Trophoblast cell (in vitro differentiated cells and primary cell): ENCODE data around the gene RASSF5.

Source experiments
- DNase-seq, 2 donors: peaks; one replicate each; pipeline ENCODE4 v3.0.0-alpha.2; 2016
- H2AFZ ChIP-seq: 2 replicates; pipeline ENCODE4 v1.6.1; 2013; ENCODE audit warnings: low read length, moderate library complexity, mild to moderate bottlenecking; ENCODE audit not compliant: insufficient read depth, poor library complexity
- H2AK5ac ChIP-seq: 2 replicates; pipeline ENCODE4 v1.6.1; 2013; ENCODE audit warnings: mild to moderate bottlenecking, low read length
- H2BK120ac ChIP-seq: 2 replicates; pipeline ENCODE4 v1.6.1; 2013; ENCODE audit warnings: low read length, mild to moderate bottlenecking, moderate library complexity; ENCODE audit not compliant: insufficient read depth, poor library complexity
- H2BK12ac ChIP-seq: 2 replicates; pipeline ENCODE4 v1.6.1; 2013; ENCODE audit warnings: mild to moderate bottlenecking, low read length, moderate library complexity
- H2BK5ac ChIP-seq: 2 replicates; pipeline ENCODE4 v1.6.1; 2013; ENCODE audit warnings: low read length, low read depth, moderate library complexity, mild to moderate bottlenecking; ENCODE audit not compliant: poor library complexity
- H3K14ac ChIP-seq: 2 replicates; pipeline ENCODE4 v1.6.1; 2013; ENCODE audit warnings: mild to moderate bottlenecking, low read length
- H3K18ac ChIP-seq: 2 replicates; pipeline ENCODE4 v1.6.1; 2013; ENCODE audit warnings: mild to moderate bottlenecking, low read length
- H3K23ac ChIP-seq: 2 replicates; pipeline ENCODE4 v1.6.1; 2013; ENCODE audit warnings: low read length
- H3K27ac ChIP-seq: 2 replicates; pipeline ENCODE4 v1.5.1; 2013; ENCODE audit warnings: low read depth, mild to moderate bottlenecking, inconsistent platforms, low read length, moderate library complexity
- H3K27me3 ChIP-seq: 2 replicates; pipeline ENCODE4 v1.6.1; 2013; ENCODE audit warnings: inconsistent platforms, mild to moderate bottlenecking, low read length, moderate library complexity; ENCODE audit not compliant: insufficient read depth
- H3K36me3 ChIP-seq, 2 experiments: 1 replicate in 1 of 2; 2 replicates in 1 of 2; pipeline ENCODE4 v1.6.1; 2013; ENCODE audit warnings: low read length in 2 of 2, mild to moderate bottlenecking in 2 of 2, moderate library complexity in 1 of 2; ENCODE audit not compliant: insufficient read depth in 2 of 2, control insufficient read depth in 1 of 2
- H3K4ac ChIP-seq: 2 replicates; pipeline ENCODE4 v1.6.1; 2013; ENCODE audit warnings: low read depth, mild to moderate bottlenecking, low read length, moderate library complexity
- H3K4me1 ChIP-seq, 2 experiments: 1 replicate in 1 of 2; 2 replicates in 1 of 2; pipeline ENCODE4 v1.6.1; 2013; ENCODE audit warnings: low read length in 2 of 2, mild to moderate bottlenecking in 2 of 2, moderate library complexity in 1 of 2; ENCODE audit not compliant: insufficient read depth in 2 of 2, control insufficient read depth in 1 of 2
- H3K4me2 ChIP-seq: 2 replicates; pipeline ENCODE4 v1.6.1; 2013; ENCODE audit warnings: inconsistent platforms, mild to moderate bottlenecking, low read length, moderate library complexity
- H3K4me3 ChIP-seq: 2 replicates; pipeline ENCODE4 v1.5.1; 2013; ENCODE audit warnings: mild to moderate bottlenecking, low read depth, low read length, inconsistent platforms
- H3K79me1 ChIP-seq: one replicate; pipeline ENCODE4 v1.6.1; 2013; ENCODE audit warnings: low read length
- H3K79me2 ChIP-seq: 2 replicates; pipeline ENCODE4 v1.6.1; 2013; ENCODE audit warnings: low read length, mild to moderate bottlenecking; ENCODE audit not compliant: control insufficient read depth, insufficient read depth, poor library complexity
- H3K9ac ChIP-seq: 2 replicates; pipeline ENCODE4 v1.6.1; 2013; ENCODE audit warnings: mild to moderate bottlenecking, low read length
- H3K9me3 ChIP-seq: 2 replicates; pipeline ENCODE4 v1.6.1; 2013; ENCODE audit warnings: low read depth, mild to moderate bottlenecking, control low read depth, inconsistent platforms, low read length; ENCODE audit not compliant: insufficient read depth
- H4K12ac ChIP-seq: 2 replicates; pipeline ENCODE4 v1.6.1; 2013; ENCODE audit warnings: low read depth, mild to moderate bottlenecking, low read length, moderate library complexity
- H4K8ac ChIP-seq: 2 replicates; pipeline ENCODE4 v1.6.1; 2013; ENCODE audit warnings: low read depth, mild to moderate bottlenecking, low read length, moderate library complexity
- H4K91ac ChIP-seq: one replicate; pipeline ENCODE4 v1.6.1; 2013; ENCODE audit warnings: low read depth, mild to moderate bottlenecking, low read length, moderate library complexity
- WGBS: extraction: QIAGEN DNeasy Blood & Tissue Kit; methylation state at CpG from one replicate; pipeline ENCODE4 v1.1.7; 2013; ENCODE audit warnings: missing lambda C conversion rate; ENCODE audit not compliant: insufficient read length, insufficient coverage; ENCODE audit errors: extremely low coverage; 5-methylcytosine and 5-hydroxymethylcytosine counted together

RASSF5 gene

DNA sequence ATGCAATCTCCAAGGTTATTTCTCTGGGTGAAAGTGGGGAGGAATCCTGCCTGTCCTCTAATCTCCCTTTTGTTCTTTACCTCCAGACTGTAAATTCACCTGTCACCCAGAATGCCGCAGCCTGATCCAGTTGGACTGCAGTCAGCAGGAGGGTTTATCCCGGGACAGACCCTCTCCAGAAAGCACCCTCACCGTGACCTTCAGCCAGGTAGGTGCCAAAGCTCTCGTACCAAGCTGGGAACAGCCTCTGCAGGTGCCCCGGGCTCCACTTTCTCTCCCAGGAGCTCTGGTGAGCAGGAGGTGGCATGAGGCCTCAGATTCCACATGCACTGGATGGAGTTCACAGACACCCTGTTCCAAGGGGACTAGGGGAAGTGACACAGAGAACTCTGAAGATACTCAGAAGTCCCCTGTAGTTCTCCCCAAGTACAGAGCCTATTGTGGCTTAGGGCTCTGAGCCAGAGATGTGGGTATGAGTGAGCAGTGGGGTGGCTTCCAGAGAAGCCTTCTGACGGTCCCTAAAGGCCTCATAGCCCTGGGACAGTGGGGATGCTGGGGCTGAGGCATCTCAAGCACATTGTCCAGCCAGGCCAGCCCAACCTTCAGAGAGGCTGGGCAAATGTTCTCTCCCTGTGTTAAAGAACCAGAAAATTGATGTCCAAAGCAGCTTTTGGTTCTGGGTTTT is 30.9 kb downstream of the RASSF5 start:
- no CpG with 5 or more reads among the region's 6 CpGs for WGBS
- H3K18ac ChIP-seq = no peak overlapping the region

DNA sequence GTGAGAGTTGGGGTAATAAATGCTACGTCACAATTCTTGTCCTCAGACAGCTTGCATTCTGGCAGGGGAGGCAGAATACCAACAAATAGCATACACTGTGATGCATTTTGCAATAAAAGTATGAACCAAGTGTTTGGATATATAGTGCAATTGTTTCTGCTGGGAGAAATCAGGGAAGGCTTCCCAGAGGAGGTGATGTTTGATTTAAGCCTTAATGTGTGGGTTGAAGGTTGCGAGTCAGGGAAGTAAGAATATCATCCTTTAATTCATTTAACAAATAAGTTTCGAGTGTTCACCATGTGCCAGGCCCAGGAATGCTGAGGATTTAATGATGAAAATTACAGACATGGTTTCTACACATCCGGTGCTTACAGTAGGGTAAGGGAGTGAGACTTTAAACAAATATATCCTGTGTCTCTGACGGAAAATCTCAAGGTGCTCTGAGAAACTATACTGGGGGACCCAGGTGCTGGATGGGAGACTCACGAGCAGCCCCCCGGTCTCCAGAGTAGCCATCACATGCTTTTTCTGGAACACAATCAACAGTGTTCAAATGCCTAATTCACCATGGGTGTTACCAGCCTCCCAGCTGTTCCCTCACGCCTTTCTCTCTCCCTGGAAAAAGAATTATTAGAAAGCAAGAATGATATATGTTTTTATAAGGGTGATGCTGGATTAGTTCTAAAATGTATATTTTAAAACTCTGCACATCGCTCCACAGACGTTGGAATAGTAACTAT is 31.7 kb downstream of the RASSF5 start:
- no CpG with 5 or more reads among the region's 10 CpGs for WGBS
- no peak overlapping the region for H3K9ac ChIP-seq
- no peak for DNase-seq
- H3K4ac ChIP-seq = no peak overlapping the region
- H3K9me3 ChIP-seq = no peaks in the 10 kb centered on the region
- no peak overlapping the region for H3K4me3 ChIP-seq
- no peak overlapping the region for H2BK120ac ChIP-seq
- H3K36me3 ChIP-seq = no peaks in the 10 kb centered on the region
- no peaks in the 10 kb centered on the region for H3K4me1 ChIP-seq
- no peak overlapping the region for H4K12ac ChIP-seq
- H2BK12ac ChIP-seq = no peak overlapping the region
- H2AFZ ChIP-seq = no peak overlapping the region
- no peaks in the 10 kb centered on the region for H3K79me1 ChIP-seq
- H4K91ac ChIP-seq = no peak overlapping the region
- H3K27me3 ChIP-seq = peaks cover 3% of the 10 kb centered on the region
- no peak overlapping the region for H2AK5ac ChIP-seq
- H3K4me2 ChIP-seq = no peak overlapping the region
- H3K18ac ChIP-seq = no peak overlapping the region
- H3K79me2 ChIP-seq = no peaks in the 10 kb centered on the region
- H2BK5ac ChIP-seq = no peak overlapping the region
- H3K23ac ChIP-seq = no peak overlapping the region
- H4K8ac ChIP-seq = no peak overlapping the region
- no peak overlapping the region for H3K14ac ChIP-seq
- no peak overlapping the region for H3K27ac ChIP-seq

More for the DNA sequence above, 30.9 kb downstream of the RASSF5 start:
- Histone ChIP-seq H2BK120ac (no peak overlapping the region), H3K27me3 (peaks cover 3% of the 10 kb centered on the region), H3K4me1 (no peaks in the 10 kb centered on the region), H3K14ac (no peak overlapping the region), H2AK5ac (no peak overlapping the region), H3K27ac (no peak overlapping the region), H3K23ac (no peak overlapping the region), H4K91ac (no peak overlapping the region), H3K79me1 (no peaks in the 10 kb centered on the region), H3K4me3 (no peak overlapping the region), H3K79me2 (no peaks in the 10 kb centered on the region), H3K36me3 (no peaks in the 10 kb centered on the region), H3K4ac (no peak overlapping the region), H3K4me2 (no peak overlapping the region), H2BK5ac (no peak overlapping the region), H4K12ac (no peak overlapping the region), H3K9ac (no peak overlapping the region), H3K9me3 (no peaks in the 10 kb centered on the region), H4K8ac (no peak overlapping the region), H2BK12ac (no peak overlapping the region), H2AFZ (no peak overlapping the region)
- no peak for DNase-seq

DNA sequence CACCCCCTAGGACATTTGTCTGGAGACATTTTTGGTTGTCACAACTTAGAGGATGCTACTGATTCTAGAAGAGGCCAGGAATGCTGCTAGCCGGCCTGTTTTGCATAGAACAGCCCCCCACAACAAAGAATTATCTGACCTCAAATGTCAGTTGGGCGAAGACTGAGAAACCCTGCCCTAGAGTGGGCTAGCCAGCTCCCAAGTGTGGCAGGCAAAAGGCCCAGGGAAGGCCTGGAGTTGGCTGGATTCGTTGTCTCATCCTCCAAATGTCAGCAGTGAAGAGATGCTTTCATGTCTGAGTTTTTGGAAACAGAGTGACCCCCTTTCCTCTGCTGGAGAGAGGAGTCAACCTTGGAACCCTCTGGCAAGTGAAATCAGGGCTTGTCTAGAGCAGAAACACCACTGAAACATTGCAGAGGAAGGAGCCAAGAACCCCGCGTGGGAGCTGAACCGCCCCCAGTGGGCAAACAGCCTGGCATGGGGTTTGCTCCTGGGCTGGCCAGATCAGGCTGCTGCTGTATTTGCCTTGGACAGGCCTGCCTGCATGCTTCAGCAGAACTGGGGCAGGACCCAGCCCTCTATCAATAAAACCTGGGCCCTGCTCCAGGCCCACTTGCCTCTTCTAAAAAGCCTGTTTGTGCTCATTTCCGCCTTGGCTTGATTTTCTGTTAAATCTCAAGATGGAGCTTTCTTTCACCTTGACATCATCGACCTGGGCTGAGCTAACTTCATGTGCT is 32.9 kb downstream of the RASSF5 start:
- Histone ChIP-seq H3K4ac (no peak overlapping the region), H3K18ac (no peak overlapping the region), H2BK120ac (no peak overlapping the region), H3K14ac (no peak overlapping the region), H3K27me3 (no peaks in the 10 kb centered on the region), H2AFZ (no peak overlapping the region), H3K9ac (no peak overlapping the region), H3K27ac (no peak overlapping the region), H2BK12ac (no peak overlapping the region), H3K4me3 (no peak overlapping the region), H4K12ac (no peak overlapping the region), H3K4me1 (peaks cover 0 to 2% of the 10 kb centered on the region in 2 experiments), H3K9me3 (no peaks in the 10 kb centered on the region), H3K36me3 (no peaks in the 10 kb centered on the region), H3K4me2 (no peak overlapping the region), H3K79me2 (no peaks in the 10 kb centered on the region), H4K91ac (no peak overlapping the region), H4K8ac (no peak overlapping the region), H2BK5ac (no peak overlapping the region), H3K23ac (no peak overlapping the region), H3K79me1 (no peaks in the 10 kb centered on the region), H2AK5ac (no peak overlapping the region)
- no CpG with 5 or more reads among the region's 8 CpGs for WGBS
- no peak for DNase-seq

DNA sequence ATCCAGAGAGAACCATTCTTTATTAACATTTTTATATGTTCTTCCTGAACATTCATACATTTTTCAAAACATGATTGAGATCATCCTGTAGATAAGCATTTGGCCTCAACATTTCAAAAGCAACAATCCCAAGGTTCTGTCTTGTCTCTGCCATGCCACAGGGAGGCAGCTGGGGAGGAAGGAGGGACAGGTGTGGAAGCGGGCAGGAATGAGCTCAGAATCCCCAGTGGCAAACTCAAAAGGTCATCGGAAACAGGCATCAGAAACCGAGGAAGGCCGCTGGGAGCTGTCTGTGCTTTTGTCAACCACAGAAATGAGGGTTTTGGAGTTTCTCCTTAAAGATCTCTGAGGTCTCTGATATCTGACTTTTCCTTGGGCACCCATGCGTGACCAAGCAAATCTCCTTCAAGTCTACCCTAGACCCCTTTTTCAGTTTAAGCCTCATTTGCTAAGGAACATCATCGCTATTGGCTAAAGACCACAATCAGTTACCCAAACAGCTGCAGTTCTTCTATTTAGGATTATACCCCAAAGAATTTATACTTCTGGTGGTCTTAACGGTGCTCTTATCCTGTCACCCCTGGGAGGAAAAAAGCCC is 34.0 kb downstream of the RASSF5 start:
- no peak overlapping the region for H3K4me3 ChIP-seq
- H4K91ac ChIP-seq = no peak overlapping the region
- no peak overlapping the region for H2BK120ac ChIP-seq
- no peak overlapping the region for H3K4me2 ChIP-seq
- H3K79me1 ChIP-seq = no peaks in the 10 kb centered on the region
- no peak overlapping the region for H3K14ac ChIP-seq
- H3K9ac ChIP-seq = no peak overlapping the region
- no peak overlapping the region for H2AK5ac ChIP-seq
- WGBS = no CpG with 5 or more reads among the region's 7 CpGs
- H4K8ac ChIP-seq = no peak overlapping the region
- no peak overlapping the region for H3K27ac ChIP-seq
- no peak overlapping the region for H4K12ac ChIP-seq
- no peak overlapping the region for H3K23ac ChIP-seq
- no peaks in the 10 kb centered on the region for H3K9me3 ChIP-seq
- no peaks in the 10 kb centered on the region for H3K36me3 ChIP-seq
- DNase-seq = no peak
- H3K4me1 ChIP-seq = peaks cover 0 to 2% of the 10 kb centered on the region in 2 experiments
- no peak overlapping the region for H2AFZ ChIP-seq
- no peaks in the 10 kb centered on the region for H3K27me3 ChIP-seq
- H3K18ac ChIP-seq = no peak overlapping the region
- no peak overlapping the region for H2BK5ac ChIP-seq
- no peaks in the 10 kb centered on the region for H3K79me2 ChIP-seq
- H3K4ac ChIP-seq = no peak overlapping the region
- no peak overlapping the region for H2BK12ac ChIP-seq
